Endothelial cell of umbilical vein (primary cell): ENCODE measurements around the gene NT5DC1. TPM values are rescaled to one million over a fixed set of nuclear protein-coding genes. Genes with fewer than 3 reads are reported as not detected.

ENCODE experiments used
- BruUV-seq: library from RNA; stranded (reverse); fragments of 400-500 nt; replicated peaks from 2 replicates; lab custom pipeline; 2021; lab: Mats Ljungman, UMichigan
- CTCF ChIA-PET: fragments of 300-600, 350-600 bp; sonication (Branson Sonifier 250); formaldehyde crosslinking; loops from one replicate; lab custom pipeline; 2021; ENCODE audit warnings: antibody characterized with exemption, inconsistent platforms; lab: Charles Lee
- POLR2A ChIA-PET: fragments of 300-600, 350-600 bp; sonication (Branson Sonifier 250); formaldehyde crosslinking; loops from one replicate; lab custom pipeline; 2021; ENCODE audit warnings: antibody characterized with exemption, inconsistent platforms; lab: Charles Lee
- DNase-seq: peaks from one replicate; pipeline ENCODE4 v3.0.0-alpha.2; 2011; ENCODE audit warnings: low read depth, low spot score
- FAIRE-seq: peaks from 2 replicates; lab custom pipeline; 2011; peaks lifted over from hg19 to GRCh38; lab: Jason Lieb, UNC
- H2AFZ ChIP-seq: 2 replicates; pipeline ENCODE4 v1.6.0; 2012; ENCODE audit warnings: low read depth, low read length, control low read depth, inconsistent platforms
- H3K27ac ChIP-seq: 2 replicates; pipeline ENCODE4 v1.5.1; 2011; ENCODE audit warnings: low read depth, mild to moderate bottlenecking, control low read depth, low read length, moderate library complexity; ENCODE audit not compliant: insufficient read depth
- H3K27me3 ChIP-seq, 2 experiments: 2 replicates each; pipeline versions ENCODE4 v1.6.0 to v1.6.1; 2011; ENCODE audit warnings: low read length in 2 of 2, mixed read lengths in 1 of 2; ENCODE audit not compliant: control insufficient read depth in 2 of 2, insufficient read depth in 2 of 2
- H3K36me3 ChIP-seq, 2 experiments: 2 replicates in 1 of 2; 3 replicates in 1 of 2; pipeline ENCODE4 v1.5.1; 2011; ENCODE audit warnings: low read length in 2 of 2, mild to moderate bottlenecking in 1 of 2, moderate library complexity in 1 of 2; ENCODE audit not compliant: control insufficient read depth in 2 of 2, insufficient read depth in 2 of 2; ENCODE audit errors: extremely low read depth in 1 of 2
- H3K4me1 ChIP-seq: 3 replicates; pipeline ENCODE4 v1.5.1; 2011; ENCODE audit warnings: mild to moderate bottlenecking, low read length; ENCODE audit not compliant: control insufficient read depth, insufficient read depth; ENCODE audit errors: extremely low read depth
- H3K4me2 ChIP-seq: 2 replicates; pipeline ENCODE4 v1.6.1; 2011; ENCODE audit warnings: low read length, control low read depth, mixed read lengths; ENCODE audit not compliant: insufficient read depth
- H3K4me3 ChIP-seq, 3 experiments: fragments of 200-600 bp in 1 of 3; sonication (generic), shearing (Covaris generic) in 1 of 3; replicated peaks in 1 of 3; 2 replicates each; pipeline ENCODE4 v1.5.1; 2011 to 2016; ENCODE audit warnings: control low read depth in 3 of 3, low read length in 3 of 3, mild to moderate bottlenecking in 2 of 3, inconsistent platforms in 1 of 3, low read depth in 1 of 3, moderate library complexity in 1 of 3; ENCODE audit not compliant: insufficient read depth in 1 of 3
- H3K79me2 ChIP-seq: 2 replicates; pipeline ENCODE4 v1.6.0; 2012; ENCODE audit warnings: low read length, inconsistent platforms; ENCODE audit not compliant: control insufficient read depth, insufficient read depth
- H3K9ac ChIP-seq: replicated peaks from 2 replicates; pipeline ENCODE3; 2011; ENCODE audit warnings: low read length, control low read depth; ENCODE audit not compliant: insufficient read depth; ENCODE audit errors: extremely low read depth
- H3K9me1 ChIP-seq: replicated peaks from 3 replicates; pipeline ENCODE4 v1.6.0; 2011; ENCODE audit warnings: mild to moderate bottlenecking, low read length; ENCODE audit not compliant: control insufficient read depth, insufficient read depth; ENCODE audit errors: extremely low read depth
- H3K9me3 ChIP-seq: replicated peaks from 2 replicates; pipeline ENCODE4 v1.5.1; 2012; ENCODE audit warnings: low read length, inconsistent platforms; ENCODE audit not compliant: control insufficient read depth, insufficient read depth
- H4K20me1 ChIP-seq: replicated peaks from 2 replicates; pipeline ENCODE3; 2011; ENCODE audit warnings: mild to moderate bottlenecking, low read length; ENCODE audit not compliant: control insufficient read depth, insufficient read depth; ENCODE audit errors: extremely low read depth
- EZH2 ChIP-seq: IDR thresholded peaks from 2 replicates; pipeline ENCODE4 v1.6.1; 2012; ENCODE audit warnings: borderline replicate concordance, low read depth, mild to moderate bottlenecking, moderate library complexity, low read length, inconsistent platforms; ENCODE audit not compliant: severe bottlenecking
- GATA2 ChIP-seq: IDR thresholded peaks from 2 replicates; pipeline ENCODE4 v1.7.0; 2011; ENCODE audit warnings: low read depth, mild to moderate bottlenecking, moderate library complexity, mixed read lengths, low read length; ENCODE audit not compliant: insufficient read length, insufficient read depth
- JUN ChIP-seq: IDR thresholded peaks from 2 replicates; pipeline ENCODE4 v1.6.1; 2011; ENCODE audit warnings: borderline replicate concordance, low read depth; ENCODE audit not compliant: insufficient read length, insufficient read depth
- POLR2A ChIP-seq: IDR thresholded peaks from 2 replicates; pipeline ENCODE4 v1.6.1; 2012; ENCODE audit warnings: low read depth, mild to moderate bottlenecking, control low read depth, low read length
- POLR2AphosphoS5 ChIP-seq: IDR thresholded peaks from 2 replicates; pipeline ENCODE4 v1.6.1; 2012; ENCODE audit warnings: low read depth, mild to moderate bottlenecking, control low read depth, low read length, moderate library complexity; ENCODE audit not compliant: insufficient read depth
- dilution Hi-C: fragments of 300-500 bp; cut with MboI; formaldehyde crosslinking; loops from one replicate; pipeline ENCODE4 v1.15.0; 2019; ENCODE audit warnings: low sequenced_read_pairs; ENCODE audit not compliant: extremely low pct_ligation_motif_present
- intact Hi-C: fragments of 100-400 bp; cut with micrococcal nuclease; formaldehyde crosslinking; loops from one replicate; pipeline ENCODE4 v1.10.0; 2022
- polyA plus RNA-seq, 4 experiments: library from polyadenylated mRNA; depleted of rRNA in 3 of 4; stranded (reverse) in 3 of 4; unstranded in 1 of 4; fragments of >200 nt; gene quantifications; 2 replicates each; pipeline versions ENCODE4 v1.2.1 to v1.2.3, GENCODE V29; 2011 to 2012; ENCODE audit warnings: missing spikeins in 1 of 4
- total RNA-seq: library from RNA; stranded (reverse); gene quantifications from 2 replicates; pipeline ENCODE4 v1.2.3, GENCODE V29; 2021
- TF ChIP-seq, protein P1 (sequence below), 2 donors: IDR thresholded peaks; 1 replicate in 1 of 2; 2 replicates in 1 of 2; pipeline ENCODE4 v1.5.1; 2011; ENCODE audit warnings: low read length in 2 of 2, mild to moderate bottlenecking in 2 of 2, moderate library complexity in 2 of 2, control low read depth in 1 of 2, inconsistent platforms in 1 of 2, low read depth in 1 of 2; ENCODE audit not compliant: insufficient read depth in 1 of 2; ENCODE audit errors: extremely low read depth in 1 of 2
- TF ChIP-seq, protein P2 (sequence below): IDR thresholded peaks from 2 replicates; pipeline ENCODE4 v1.6.1; 2011; ENCODE audit not compliant: insufficient read depth, insufficient read length

Gene NT5DC1
- total and polyA plus RNA-seq, 2 donors (not counting 3 experiments of a cell fraction or from before 2014, with no cell fraction given) = 11.3 to 24.3 TPM

DNA sequence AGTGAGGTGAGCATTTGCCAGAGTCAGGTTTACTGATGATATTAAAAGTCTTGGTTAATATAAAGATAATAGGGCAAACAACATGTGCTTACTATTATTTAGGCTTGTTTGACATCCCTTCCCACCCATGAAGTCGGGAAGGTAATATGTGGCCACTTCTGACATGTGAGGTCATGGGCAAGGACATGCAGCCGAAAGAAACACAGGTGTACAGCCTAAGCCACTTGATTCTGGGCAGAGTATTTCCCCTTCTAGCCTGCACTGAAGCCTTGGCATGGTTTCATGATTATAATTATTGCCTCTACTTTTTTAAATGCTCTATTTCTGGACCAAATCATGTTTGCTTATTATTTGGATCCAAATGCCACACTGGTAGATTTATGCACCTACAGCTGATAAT is 100.9 kb downstream of the NT5DC1 start:
- Histone ChIP-seq H3K27ac (no peak overlapping the region), H3K4me3 (no peak overlapping the region), H3K4me1 (no peaks in the 10 kb centered on the region), H3K27me3 (no peaks in the 10 kb centered on the region), H2AFZ (no peak overlapping the region), H4K20me1 (no peaks in the 10 kb centered on the region), H3K36me3 (no peaks in the 10 kb centered on the region), H3K9me1 (no peaks in the 10 kb centered on the region), H3K4me2 (no peak overlapping the region), H3K79me2 (no peaks in the 10 kb centered on the region), H3K9me3 (no peaks in the 10 kb centered on the region), H3K9ac (no peak overlapping the region)
- DNase-seq (no peak), FAIRE-seq (no peak)
- intact Hi-C loops (no loop called here), dilution Hi-C loops (no loop called here)
- CTCF ChIA-PET = no interaction called here
- BruUV-seq = no TSS peak
- TF ChIP-seq POLR2AphosphoS5 = no peak
- no peak for TF ChIP-seq JUN
- TF ChIP-seq, protein P1, sequence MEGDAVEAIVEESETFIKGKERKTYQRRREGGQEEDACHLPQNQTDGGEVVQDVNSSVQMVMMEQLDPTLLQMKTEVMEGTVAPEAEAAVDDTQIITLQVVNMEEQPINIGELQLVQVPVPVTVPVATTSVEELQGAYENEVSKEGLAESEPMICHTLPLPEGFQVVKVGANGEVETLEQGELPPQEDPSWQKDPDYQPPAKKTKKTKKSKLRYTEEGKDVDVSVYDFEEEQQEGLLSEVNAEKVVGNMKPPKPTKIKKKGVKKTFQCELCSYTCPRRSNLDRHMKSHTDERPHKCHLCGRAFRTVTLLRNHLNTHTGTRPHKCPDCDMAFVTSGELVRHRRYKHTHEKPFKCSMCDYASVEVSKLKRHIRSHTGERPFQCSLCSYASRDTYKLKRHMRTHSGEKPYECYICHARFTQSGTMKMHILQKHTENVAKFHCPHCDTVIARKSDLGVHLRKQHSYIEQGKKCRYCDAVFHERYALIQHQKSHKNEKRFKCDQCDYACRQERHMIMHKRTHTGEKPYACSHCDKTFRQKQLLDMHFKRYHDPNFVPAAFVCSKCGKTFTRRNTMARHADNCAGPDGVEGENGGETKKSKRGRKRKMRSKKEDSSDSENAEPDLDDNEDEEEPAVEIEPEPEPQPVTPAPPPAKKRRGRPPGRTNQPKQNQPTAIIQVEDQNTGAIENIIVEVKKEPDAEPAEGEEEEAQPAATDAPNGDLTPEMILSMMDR (IDR thresholded peaks at IDR 0.05; ENCODE audit: extremely low read depth in 1 of 2, insufficient read depth in 1 of 2, low read depth in 1 of 2, low read length in 2 of 2) = no peak
- TF ChIP-seq POLR2A = no peak
- no peak for TF ChIP-seq EZH2
- no peak for TF ChIP-seq GATA2
- TF ChIP-seq, protein P2, sequence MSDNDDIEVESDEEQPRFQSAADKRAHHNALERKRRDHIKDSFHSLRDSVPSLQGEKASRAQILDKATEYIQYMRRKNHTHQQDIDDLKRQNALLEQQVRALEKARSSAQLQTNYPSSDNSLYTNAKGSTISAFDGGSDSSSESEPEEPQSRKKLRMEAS = no peak
- POLR2A ChIA-PET = no interaction called here
